Brain microvascular endothelial cell (primary cell): ENCODE results near the gene NAA38.

Experiments
- DNase-seq: peaks from one replicate; pipeline ENCODE4 v3.0.0-alpha.2; 2020
- H3K27ac ChIP-seq: fragments of 250-450 bp; sonication (Bioruptor Pico); 2 replicates; pipeline ENCODE4 v1.5.1; 2020; ENCODE audit warnings: mild to moderate bottlenecking, moderate library complexity
- H3K27me3 ChIP-seq: fragments of 250-450 bp; sonication (Bioruptor Pico); replicated peaks from 2 replicates; pipeline ENCODE4 v1.5.1; 2020; ENCODE audit warnings: mild to moderate bottlenecking
- H3K36me3 ChIP-seq: fragments of 250-450 bp; sonication (Bioruptor Pico); replicated peaks from 2 replicates; pipeline ENCODE4 v1.5.1; 2020; ENCODE audit warnings: mild to moderate bottlenecking
- H3K4me3 ChIP-seq: 2 replicates; pipeline ENCODE4 v1.5.1; 2011; ENCODE audit warnings: low read depth, mild to moderate bottlenecking, control low read depth, low read length, moderate library complexity
- in situ Hi-C: cut with HindIII; loops from 2 replicates; pipeline ENCODE4 v1.10.0; 2017; ENCODE audit warnings: low sequenced_read_pairs, low pct_ligation_motif_present
- TF ChIP-seq, protein P1 (sequence below): IDR thresholded peaks from 2 replicates; pipeline ENCODE4 v1.5.1; 2011; ENCODE audit warnings: low read depth, mild to moderate bottlenecking, moderate library complexity, low read length, control low read depth, inconsistent platforms; ENCODE audit errors: missing control alignments

Gene NAA38

DNA sequence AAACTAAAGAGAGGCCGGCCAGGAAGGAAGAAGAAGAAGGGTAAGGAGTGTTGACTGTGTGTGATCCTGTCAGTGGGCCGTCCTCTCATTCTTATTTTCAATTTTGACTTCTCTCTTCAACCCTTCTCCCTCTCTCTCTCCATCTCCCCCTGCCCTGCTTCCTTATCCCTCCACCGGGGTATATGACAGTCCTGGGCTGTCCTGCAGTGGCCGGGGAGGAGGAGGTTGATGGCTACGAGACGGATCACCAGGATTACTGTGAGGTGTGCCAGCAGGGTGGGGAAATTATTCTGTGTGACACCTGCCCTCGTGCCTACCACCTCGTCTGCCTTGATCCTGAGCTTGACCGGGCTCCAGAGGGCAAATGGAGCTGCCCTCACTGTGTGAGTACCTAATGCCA is 36.9 kb upstream of the NAA38 start:
- in situ Hi-C loops = no loop called here
- TF ChIP-seq, protein P1, sequence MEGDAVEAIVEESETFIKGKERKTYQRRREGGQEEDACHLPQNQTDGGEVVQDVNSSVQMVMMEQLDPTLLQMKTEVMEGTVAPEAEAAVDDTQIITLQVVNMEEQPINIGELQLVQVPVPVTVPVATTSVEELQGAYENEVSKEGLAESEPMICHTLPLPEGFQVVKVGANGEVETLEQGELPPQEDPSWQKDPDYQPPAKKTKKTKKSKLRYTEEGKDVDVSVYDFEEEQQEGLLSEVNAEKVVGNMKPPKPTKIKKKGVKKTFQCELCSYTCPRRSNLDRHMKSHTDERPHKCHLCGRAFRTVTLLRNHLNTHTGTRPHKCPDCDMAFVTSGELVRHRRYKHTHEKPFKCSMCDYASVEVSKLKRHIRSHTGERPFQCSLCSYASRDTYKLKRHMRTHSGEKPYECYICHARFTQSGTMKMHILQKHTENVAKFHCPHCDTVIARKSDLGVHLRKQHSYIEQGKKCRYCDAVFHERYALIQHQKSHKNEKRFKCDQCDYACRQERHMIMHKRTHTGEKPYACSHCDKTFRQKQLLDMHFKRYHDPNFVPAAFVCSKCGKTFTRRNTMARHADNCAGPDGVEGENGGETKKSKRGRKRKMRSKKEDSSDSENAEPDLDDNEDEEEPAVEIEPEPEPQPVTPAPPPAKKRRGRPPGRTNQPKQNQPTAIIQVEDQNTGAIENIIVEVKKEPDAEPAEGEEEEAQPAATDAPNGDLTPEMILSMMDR = no peak
- Histone ChIP-seq H3K4me3 (no peak overlapping the region), H3K36me3 (peaks cover 72% of the 10 kb centered on the region), H3K27ac (no peak overlapping the region), H3K27me3 (no peaks in the 10 kb centered on the region)
- no peak for DNase-seq

DNA sequence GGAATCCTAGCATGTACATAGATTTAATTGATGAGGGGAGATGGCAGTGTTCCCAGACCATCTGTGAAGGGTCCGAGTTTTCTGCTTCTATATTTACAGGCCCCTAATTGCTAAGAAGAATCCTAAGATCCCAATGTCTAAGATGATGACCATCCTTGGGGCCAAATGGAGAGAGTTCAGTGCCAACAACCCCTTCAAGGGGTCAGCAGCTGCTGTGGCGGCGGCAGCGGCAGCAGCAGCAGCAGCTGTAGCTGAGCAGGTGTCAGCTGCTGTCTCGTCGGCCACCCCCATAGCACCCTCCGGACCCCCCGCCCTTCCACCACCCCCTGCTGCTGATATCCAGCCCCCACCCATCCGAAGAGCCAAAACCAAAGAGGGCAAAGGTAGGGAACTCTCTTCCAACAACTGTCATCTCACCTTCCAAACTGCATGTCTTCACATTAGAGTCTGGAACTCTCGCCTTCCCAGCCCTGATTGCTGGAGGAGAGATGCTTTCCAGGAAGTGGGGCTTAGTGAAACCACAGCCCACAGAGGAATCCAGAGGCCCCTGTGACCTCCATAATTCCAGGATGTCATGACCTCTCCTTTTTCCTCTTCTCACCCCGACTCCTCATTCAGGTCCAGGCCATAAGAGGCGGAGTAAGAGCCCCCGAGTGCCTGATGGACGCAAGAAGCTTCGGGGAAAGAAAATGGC is 36.0 kb upstream of the NAA38 start:
- in situ Hi-C loops = no loop called here
- DNase-seq = no peak
- TF ChIP-seq, protein P1 = no peak
- no peak overlapping the region for H3K27ac ChIP-seq
- no peaks in the 10 kb centered on the region for H3K27me3 ChIP-seq
- H3K4me3 ChIP-seq = no peak overlapping the region
- H3K36me3 ChIP-seq = peaks cover 63% of the 10 kb centered on the region

DNA sequence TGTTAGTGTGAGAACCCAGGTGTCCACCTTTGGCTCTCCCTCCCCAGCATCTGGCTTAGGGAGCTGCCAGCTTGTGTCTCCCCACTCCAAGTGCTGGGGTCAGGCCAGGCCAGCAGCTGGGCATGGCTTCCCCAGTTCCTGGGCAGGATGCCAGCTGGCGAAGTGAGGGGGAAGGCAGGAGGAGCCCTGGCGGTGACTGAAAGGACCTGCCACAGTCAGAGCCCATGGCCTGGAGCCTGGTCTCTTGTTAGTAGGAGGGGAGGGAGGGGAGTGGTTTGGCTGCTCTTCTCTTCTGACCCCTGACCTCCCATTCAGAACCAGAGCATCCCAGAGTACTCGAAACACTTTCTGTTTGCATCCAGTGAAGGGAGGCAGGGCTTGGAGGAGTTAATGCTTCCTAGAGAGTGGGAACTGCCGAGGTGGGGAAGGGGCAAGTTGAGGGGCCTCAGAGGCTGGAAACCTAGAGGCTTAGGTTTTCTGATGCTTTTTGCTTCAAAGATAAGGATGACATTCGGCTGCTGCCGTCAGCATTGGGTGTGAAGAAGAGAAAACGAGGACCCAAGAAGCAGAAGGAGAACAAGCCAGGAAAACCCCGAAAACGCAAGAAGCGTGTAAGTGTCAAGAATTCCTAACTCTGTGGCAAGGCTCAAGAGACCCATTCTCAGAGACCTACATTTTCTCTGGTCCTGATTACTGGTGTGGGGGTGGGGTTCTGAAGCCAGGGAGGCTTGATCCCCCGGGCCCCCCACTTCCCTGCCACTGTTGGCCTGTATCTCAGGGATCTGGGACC is 32.0 kb upstream of the NAA38 start:
- peak; percentile 70 for DNase-seq
- TF ChIP-seq, protein P1 = peak; percentile 66
- H3K4me3 ChIP-seq = peak overlapping the region; percentile 5
- in situ Hi-C loops = no loop called here
- H3K36me3 ChIP-seq = peaks cover 31% of the 10 kb centered on the region
- no peaks in the 10 kb centered on the region for H3K27me3 ChIP-seq
- H3K27ac ChIP-seq = peak overlapping the region; percentile 84

DNA sequence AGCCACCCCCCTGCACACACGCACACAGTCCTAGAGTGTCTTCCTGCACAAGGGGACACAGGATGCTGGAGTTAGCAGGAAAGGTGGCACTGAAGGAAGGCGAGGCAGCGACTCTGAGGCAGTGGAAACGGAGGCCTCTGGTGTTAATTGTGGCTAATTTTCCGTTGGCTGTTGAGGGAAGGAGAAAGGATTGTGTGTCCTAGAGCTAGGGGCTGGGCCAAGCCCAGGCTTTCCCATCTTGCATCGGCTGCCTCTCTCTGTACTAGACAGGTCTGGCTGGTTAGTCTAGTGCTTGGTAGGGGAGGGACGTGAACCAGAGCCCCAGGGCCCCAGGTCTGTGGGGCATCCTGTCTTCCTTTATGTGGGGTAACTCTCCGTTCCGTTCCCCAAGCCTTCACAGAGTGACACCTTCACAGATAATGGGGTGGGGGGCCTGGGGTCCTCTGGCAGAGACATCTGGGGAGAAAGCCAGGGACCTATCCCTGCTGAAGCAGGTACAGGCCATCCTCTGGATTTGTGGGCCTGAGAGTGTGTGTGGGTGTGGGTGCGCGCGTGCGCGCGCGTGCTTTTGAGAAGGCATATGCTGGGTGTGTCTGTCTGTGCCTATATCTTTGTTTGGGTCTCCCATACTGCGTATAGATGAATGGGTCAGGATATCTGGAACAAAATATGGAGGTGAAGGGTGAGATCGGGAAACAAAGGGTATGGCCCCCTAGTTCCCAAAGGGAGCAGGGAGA is 31.0 kb upstream of the NAA38 start, which contains the start of gene CHD3:
CHD3 (plus strand) TSS at position 606 of the 737 bp plus-strand sequence. CDS start 212 bp downstream, outside the sequence.
- H3K4me3 ChIP-seq = peak within 1 kb of the TSS; percentile 56
- H3K27ac ChIP-seq = peak within 1 kb of the TSS; percentile 84
- in situ Hi-C loops = no loop called here
- H3K27me3 ChIP-seq = no peaks in the 10 kb centered on the region
- H3K36me3 ChIP-seq = peaks cover 23% of the 10 kb centered on the region
- TF ChIP-seq, protein P1 = no peak
- peak; percentile 8 for DNase-seq

DNA sequence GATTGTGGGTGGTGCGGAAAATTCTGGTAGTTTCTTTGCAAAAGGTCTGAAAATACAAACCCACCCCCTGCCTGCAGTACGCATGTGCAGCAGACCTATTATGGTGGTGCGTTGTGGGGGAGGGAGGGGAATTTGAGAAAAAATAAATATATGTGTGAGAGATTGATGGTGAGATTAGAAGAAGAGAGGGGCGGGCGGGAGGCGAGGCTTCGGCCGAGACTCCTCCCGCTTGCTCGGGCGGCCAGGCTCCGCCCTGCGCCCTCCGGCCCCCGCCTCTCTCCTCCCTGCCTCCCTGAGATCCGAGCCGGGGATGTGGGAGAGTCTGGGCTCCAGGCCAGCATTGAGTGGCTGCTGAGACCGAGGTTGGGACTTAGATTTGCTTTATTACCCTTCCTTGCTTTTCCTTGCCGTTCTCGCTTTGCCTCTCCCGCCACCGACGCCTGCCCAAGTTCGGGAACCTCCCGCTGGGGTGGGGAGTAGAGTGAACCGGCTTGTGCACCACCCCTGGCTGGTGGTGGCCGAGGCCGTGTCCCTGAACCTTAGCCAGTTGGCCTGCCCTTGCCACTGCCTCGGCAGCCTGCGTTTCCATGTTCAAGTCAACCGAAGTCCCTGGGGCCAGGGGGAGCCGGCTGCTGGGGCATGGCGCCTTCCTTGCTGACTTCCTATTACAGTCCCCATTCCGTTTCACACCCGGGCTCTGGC is 30.3 kb upstream of the NAA38 start:
- no peaks in the 10 kb centered on the region for H3K27me3 ChIP-seq
- in situ Hi-C loops = no loop called here
- peaks cover 18% of the 10 kb centered on the region for H3K36me3 ChIP-seq
- peak overlapping the region; percentile 56 for H3K4me3 ChIP-seq
- peak; percentile 98 for DNase-seq
- peak overlapping the region; percentile 84 for H3K27ac ChIP-seq
- TF ChIP-seq, protein P1 = no peak
